GM23248 (cell line): ENCODE results near the gene NCLN.

Source experiments
- EZH2 ChIP-seq: fragments of 200-600 bp; sonication (generic); IDR thresholded peaks from 2 replicates; pipeline ENCODE4 v1.6.1; 2018; ENCODE audit warnings: antibody characterized with exemption, mild to moderate bottlenecking; ENCODE audit not compliant: insufficient read depth, poor library complexity, severe bottlenecking
- EZH2phosphoT487 ChIP-seq: fragments of 200-600 bp; sonication (generic); IDR thresholded peaks from 2 replicates; pipeline ENCODE4 v1.6.1; 2018; ENCODE audit warnings: antibody characterized with exemption, moderate library complexity, mild to moderate bottlenecking, low read depth; ENCODE audit not compliant: insufficient read depth

DNA sequence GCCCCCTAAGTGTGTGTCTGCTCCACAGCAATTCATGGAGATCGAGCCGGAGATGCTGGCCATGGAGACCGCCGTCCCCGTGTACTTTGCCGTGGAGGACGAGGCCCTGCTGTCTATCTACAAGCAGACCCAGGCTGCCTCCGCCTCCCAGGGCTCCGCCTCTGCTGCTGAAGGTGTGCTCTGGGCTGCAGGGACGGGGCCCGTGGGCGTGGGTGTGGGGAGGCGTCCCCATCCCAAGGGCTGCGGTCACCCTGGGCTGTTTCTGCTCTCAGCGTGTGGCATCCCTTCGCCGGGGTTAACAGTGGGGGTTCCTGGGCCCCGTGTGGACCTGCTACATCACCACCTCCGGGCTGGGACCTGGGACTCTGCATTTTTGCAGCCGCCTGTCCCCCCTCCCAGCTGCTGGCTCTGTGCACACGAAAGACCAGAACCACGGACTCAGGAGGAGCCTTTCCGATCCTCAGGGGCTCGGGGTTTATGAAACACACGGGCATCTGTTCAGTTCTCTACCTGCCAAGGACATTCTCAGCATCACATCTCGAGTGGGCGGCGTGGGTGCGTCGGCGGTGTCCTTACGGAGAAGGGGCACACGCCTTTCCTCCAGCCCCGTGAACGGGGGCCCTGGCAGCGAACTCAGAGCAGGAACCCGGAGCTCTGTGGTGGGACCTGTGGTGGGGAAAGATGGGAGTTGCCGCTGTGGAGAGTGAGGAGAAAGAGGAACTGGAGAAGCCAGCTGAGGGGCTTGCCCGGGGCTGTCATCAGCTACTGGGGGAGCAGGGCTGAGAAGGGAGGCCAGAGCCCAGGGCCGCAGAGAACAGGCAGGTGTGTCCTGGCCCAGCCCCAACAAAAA, 7.8 kb downstream of the NCLN start:
- TF ChIP-seq EZH2phosphoT487: no peak
- TF ChIP-seq EZH2: no peak
